HT1080 (cell line): ENCODE results near the gene SCN9A. TPM values are rescaled to one million over a fixed set of nuclear protein-coding genes. Genes with fewer than 3 reads are reported as not detected.

Experiments
- DNase-seq: peaks from one replicate; pipeline ENCODE4 v3.0.0-alpha.2; 2015; ENCODE audit warnings: low read depth
- total RNA-seq: library from RNA; depleted of rRNA; stranded (reverse); fragments of >200 nt; shearing (Covaris generic); gene quantifications from 2 replicates; pipeline ENCODE4 v1.2.3, GENCODE V29; 2014; rRNA removed

SCN9A gene
- total RNA-seq, 1 experiment from 2014 or later, result 1.1 TPM

DNA sequence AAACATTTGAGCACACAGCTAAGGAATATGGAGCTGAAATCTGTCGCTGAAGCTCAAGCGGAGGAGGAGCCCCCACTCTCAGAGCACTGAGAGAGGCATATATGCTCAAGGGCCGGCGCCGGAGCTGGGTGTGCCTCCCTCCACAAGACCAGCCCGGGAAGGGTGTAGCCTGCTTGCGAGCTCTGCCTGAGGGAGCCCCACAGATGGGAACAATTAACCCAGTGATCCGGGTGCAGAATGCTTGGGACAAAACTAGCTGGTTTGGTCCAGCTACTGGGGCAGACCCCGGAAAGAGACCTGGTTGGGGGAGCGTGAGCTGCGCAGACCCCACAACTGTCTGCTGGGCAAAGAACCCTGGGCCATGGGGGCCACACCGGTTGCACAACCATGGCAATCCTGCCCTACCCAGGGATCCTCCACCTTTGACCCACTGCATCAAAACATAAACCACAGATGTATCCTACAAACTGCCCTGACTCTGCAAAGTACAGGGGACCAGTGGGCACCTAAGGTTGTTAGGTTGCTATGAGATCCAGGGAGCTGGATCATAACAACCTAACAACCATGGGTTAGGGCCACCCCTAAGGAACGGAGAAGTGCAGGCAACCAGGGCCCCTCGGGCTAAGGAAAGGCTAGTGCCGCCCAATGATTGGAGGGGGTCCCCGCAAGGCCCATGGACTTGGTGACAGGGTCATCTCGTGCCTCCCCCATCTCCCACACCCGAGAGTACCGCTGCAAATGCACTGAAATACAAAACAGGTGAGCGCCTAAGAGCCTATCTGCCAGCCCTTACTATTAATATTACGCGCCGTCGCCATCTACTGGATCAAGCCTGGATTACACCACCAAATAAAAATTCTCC lies 194.6 kb downstream of the SCN9A start:
- DNase-seq, result peak; percentile 60

DNA sequence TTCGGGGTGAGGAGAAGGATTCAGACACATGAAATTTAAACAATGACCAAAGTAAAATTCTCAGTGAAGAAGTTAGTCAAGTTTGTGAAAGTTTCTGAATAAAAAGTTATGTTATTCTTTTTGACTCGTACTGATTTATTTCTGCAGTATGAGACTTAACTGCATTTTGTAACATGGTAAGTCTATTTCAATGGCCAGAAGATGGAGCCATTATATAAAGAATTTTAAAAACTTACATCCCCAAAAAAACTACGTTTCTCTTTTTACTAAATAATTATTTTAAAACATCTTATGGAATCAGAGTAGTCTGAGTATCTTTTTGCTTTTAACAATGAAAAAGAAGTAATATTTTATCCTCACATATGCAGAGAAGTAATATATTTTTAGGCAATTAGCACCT lies 196.5 kb downstream of the SCN9A start:
- no peak for DNase-seq

DNA sequence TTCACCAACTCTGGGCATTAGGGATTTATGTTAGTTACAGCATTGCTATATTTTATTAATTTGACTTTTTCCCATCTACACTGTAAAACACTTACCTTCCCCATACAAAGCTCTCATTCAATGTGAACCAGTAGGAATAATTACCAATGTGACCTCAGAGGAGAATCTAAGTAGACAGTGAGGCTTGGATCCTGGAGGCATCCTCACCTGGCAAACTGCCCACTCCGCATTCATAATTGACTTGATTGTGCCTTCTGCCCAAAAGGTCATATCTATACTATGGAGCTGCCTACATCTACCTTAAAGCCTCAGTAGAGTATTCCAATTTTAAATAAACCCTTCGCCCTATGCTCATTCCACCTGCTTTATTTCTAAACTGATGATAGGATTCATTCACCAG lies 202.5 kb downstream of the SCN9A start:
- DNase-seq, result no peak

DNA sequence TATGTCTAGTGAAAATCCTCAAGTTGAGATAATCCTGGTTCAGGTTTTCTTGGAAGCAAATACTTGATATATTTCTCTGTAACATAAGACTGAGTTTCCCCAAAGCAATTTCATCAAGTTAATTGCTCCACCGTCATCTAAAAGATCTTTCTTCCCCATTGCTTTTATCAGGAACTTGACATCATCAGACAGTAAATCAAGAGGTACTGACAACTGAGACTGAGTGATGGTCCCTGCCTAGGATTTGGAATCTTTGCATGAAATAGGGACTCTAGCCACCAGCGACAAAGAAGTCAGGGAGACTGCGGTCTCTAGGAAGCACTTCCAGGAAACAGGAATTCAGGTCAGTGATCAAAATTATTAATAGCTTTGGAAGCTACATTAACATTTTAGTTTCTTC lies 204.5 kb downstream of the SCN9A start:
- DNase-seq, result no peak

DNA sequence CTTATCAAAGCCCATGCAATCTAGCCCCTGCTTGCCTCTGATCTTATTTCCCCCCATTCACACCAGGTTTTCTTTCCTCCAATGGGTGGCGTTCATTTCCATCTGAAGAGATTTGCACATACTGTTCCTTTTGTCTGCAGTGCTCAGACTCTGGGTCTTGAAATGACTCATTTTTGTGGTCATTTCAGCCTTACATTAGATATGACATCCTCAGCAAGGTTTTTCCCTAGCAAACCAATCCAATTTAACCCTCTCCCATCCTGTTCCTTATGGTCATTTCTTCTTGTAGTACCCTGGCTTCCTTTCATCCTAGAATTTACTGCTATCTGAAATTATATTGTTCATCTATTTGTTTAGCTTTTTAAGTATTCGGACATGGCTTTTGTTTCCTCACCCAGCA lies 205.4 kb downstream of the SCN9A start:
- DNase-seq, result peak; percentile 74

DNA sequence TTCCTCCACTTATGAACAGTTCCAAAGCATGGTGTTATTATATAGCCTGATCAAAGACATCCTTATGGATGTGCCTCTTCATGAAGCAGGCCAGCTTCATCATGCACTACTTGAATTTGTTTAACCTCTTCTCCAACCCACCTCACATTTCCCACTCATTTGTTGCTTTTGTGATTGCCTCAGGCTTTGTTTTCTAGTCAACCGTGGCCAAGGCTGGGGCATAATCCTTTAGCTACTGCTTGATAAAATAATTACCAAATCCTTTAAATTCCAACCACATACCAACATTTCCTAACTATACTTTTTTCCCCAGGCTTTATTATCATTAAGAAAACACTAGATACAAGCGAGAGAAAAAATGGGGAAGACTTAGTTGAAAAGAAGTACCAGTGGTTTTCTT lies 208.3 kb downstream of the SCN9A start:
- no peak for DNase-seq

DNA sequence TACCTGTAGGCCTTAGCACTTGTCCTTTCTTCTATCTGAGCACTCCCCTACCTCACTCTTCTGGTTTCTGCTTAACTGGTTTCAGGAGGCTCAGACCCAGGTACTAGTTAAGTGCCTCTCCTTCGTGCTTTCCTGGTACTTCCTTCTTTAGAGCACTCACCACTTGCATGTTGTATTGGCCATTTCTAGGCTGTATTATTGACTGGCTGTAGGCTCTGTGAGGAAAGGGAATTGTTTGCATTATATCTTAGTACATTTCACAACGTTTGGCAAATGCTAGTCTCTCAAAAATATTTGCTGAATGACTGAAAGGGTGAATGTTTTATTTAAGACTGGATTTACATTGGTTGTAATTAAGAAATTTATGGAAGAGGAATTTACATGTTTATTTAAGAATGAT lies 212.0 kb downstream of the SCN9A start:
- no peak for DNase-seq

DNA sequence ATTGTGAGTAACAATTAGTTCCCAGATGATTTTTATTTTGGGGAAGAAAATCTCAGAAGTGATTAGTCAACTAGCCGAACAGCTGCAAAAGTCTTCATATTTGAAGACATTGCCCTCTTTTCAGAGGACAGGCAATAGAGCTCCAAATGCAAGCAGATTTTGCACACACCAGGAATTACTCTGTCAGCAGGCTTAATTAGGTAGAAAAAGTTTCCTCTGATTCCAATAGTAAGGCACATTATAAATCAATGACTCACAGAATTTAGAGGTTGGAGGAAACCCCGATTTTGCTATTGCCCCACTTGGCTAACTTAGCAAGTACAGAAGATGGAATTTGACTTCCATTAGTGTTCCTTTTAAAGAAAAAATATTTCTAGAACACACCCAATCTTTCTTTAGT lies 217.2 kb downstream of the SCN9A start:
- DNase-seq, result no peak

DNA sequence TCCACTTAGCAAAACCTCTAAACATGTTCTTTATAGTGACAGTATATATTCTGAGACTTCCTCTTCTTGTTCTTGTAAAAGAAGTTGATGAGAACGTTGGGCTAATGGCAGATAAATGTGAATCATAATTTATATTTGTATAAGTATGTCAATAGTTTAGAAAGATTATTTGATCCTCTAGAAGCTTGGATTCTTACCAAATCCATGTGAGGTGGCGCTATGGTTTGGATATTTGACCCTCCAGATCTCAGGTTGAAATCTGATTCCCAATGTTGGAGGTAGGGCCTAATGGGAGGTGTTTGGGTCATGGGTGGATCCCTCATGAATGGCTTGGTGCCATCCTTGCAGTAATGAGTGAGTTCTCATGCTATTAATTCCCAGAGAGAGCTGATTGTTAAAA lies 218.2 kb downstream of the SCN9A start:
- DNase-seq, result no peak

DNA sequence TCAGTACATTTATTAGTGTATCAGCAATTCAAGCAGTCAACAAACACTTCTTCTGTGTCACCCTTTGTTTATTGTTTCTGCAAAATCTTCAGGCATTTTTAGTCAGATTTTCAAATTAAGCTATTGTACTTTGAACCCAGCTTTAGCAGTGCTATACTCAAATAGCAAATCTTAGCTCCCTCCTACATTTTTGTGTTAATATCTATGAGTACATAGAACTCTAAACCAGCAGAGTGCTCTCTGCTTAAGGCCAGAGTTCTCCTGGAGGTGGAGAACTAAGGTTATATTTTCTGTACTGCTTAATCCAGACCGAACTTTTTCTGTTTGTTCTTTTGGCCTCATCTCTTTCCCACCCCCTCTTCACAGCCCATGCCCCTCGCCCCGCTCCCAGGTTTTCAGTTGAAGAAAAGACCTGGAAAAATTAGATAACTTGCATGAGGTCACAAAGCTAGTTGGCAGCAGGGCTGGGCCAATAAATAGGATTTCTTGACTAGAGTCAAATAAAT lies 218.7 kb downstream of the SCN9A start:
- no peak for DNase-seq

DNA sequence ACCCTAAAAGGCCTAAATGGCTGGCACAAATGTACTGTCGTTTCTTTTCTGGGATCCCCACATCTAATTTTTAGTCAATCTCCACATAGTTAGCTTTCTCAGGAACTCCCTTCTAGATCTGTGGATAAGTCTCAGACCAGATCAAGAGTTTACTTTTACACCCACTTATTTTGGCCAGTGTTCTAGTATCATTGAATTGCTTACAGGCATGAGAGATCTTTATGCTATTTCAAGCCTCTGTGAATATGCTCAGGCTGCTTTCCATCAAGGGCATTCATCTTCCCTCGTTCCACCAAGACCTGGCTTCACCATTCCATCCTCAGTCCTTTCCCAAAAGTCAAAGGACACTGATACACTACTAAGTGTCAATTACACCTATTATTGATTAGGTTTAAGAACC lies 220.2 kb downstream of the SCN9A start:
- no peak for DNase-seq

DNA sequence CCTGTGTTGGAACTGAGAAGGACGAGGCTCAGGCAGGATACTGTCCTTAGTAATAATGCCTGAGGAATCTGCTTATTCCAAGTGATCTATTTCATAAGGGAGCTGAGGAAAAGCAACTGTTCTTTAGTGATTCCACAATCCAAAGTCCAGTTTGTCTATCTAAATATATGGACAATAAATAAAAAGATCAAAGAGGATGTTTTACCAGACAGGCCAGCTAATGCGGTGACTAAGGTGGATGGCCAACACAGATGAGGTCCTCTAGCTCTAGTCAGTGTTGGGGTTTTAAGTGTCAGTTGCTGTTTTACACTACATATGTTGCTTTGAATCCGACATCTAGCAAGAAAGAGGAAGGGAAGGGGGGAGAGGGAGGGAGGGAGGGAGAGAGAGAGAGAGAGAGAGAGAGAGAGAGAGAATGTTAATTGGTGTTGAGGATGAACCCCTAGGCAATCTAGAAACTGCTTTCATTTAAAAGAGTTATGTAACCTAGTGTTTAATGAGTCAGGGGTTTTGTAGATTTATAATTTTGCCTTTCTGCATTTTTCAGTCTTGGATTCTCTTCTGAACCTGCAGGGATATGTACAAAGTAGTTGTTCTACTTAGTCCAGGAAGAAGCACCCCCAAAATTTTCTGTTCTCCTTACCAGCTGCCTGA lies 220.9 kb downstream of the SCN9A start:
- DNase-seq, result no peak

DNA sequence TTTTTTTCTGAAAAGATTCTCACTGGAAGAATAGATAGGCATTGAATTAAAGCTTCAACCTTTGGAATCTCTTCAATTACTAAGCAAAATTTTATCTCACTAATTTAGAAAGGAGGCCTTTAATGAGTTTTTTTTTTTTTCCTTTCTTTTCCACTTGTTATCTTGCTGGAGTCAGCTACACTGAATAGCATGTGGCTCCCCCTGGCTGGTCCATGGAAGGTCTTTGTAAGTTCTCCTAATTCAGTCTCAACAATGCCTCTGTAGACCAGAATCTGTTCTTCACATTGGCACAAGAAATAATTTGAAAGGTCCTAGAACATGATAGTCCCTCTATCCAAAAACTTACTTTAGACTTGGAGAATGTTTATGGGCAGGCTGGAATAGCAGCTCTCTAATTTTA lies 223.7 kb downstream of the SCN9A start:
- DNase-seq, result no peak

DNA sequence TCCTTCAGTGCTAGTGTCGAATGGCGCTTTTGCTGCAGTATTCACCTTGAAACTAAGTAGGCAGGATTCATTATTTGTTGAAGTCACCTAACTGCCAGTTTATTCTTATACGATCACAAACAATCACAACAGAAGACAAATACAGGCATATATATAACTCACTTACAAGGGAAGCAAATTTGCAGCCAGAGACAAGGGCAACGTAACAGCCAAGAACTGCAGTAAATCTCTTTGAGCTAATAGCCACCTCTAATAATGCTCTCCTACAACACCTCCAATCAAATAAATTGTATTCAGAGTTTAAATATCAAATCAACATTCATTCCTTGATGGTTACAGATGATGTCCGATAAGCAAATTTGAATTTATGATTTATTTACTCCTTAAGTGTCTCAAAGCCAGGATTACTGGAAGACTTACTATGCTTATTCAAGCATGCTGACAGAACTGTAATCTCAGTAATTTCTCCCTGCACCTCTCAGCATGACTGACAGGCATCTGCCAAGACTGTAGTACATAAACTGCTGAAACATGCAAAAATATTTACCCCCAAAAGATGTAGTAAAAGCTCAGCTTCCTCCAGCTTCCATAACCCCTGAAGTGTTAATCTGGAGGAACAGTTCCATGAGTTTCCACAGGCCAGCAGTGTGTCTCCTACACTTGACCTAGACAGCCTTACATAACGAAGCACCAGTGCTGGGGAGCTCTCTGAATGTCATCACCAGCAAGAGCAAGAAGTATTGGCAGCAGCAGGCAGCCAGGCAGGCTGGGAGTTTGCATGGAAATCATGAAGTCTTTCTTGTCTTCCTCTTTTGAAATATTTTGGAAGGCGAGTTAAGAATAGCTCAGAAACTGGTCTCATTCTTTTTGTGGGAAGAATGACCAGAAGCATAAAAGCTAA lies 227.0 kb downstream of the SCN9A start:
- no peak for DNase-seq

DNA sequence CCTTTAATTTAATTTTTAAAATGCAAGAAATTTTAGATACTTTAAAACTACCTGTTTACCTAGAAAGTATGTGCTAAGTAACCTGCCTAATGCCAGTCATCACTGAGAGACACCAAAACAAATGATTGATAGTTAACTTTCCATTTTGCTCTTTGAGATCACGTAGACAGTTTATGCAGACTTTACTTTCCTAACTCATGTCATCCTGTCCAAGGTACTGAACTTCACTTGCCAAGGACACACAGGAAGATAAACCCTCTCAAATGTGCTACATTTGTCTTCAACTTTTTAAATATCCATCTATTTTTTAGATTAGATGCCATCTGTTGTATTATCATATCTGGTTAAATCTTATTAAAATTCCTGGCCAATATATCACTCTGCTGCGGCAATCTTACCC lies 227.9 kb downstream of the SCN9A start:
- no peak for DNase-seq

Other genes starting within 250 kb of the SCN9A start
- 0.02 TPM in 1 of 2 replicates, not detected in the other for gene SCN1A, start 247.9 kb downstream of the SCN9A start, total RNA-seq
- gene SCN7A, start 118.3 kb upstream of the SCN9A start, total RNA-seq, result not detected in 2 replicates